ENCODE data around the gene RALGPS1.

Gene RALGPS1

DNA sequence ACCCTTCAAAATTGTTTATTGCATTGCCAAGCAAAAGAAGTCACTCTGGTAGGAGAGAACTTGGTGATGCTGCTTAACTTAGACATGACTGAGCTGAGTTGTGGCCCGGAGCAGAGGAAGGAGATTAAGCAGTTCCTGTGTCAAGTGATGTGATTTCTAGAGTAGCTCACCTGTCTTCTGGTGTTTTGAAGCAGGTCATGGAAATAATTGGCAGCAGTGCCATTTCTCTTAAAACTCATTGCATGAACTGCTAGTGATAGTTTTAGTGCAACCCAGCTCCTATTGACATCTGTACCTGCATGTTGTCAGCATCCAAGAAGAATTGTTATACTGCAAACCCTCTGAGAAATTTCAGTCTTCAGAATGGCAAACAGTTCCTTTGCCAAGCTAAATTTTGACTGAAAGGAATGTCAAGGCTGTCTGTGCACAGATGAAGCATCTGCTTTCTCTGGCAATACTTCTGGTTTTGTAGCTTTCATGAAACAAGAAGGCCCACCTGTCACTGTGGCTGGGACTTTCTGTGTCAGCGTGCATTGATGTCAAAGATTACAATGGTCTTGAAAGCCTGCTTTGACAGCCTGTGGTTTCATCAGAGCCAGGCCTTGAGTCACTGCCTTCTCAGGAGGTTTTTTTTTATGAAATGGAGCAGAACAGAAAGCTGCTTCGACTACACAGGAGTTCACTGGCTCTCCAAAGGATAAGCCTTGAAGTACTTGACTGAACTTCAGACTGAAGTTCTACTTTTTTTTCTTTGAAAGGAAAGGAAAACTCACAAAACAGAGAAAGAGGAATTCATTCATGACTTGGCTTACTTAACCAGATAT, 90.6 kb downstream of the RALGPS1 start:
- ChIA-PET POLR2A (no interaction called here), CTCF (no interaction called here)
- DNase-seq (ENCODE audit: extremely low spot score) = no peak
- TF ChIP-seq FOXA1 (IDR thresholded peaks at IDR 0.05) (no peak), HDGF (IDR thresholded peaks at IDR 0.05; ENCODE audit: borderline replicate concordance) (no peak), SP1 (IDR thresholded peaks at IDR 0.05) (no peak), FOXM1 (IDR thresholded peaks at IDR 0.05; ENCODE audit: borderline replicate concordance) (no peak), SUZ12 (IDR thresholded peaks at IDR 0.05) (no peak), CTBP1 (IDR thresholded peaks at IDR 0.05; ENCODE audit: borderline replicate concordance) (no peak), TARDBP (IDR thresholded peaks at IDR 0.05) (no peak), BHLHE40 (IDR thresholded peaks at IDR 0.05; ENCODE audit: borderline replicate concordance) (no peak)
- TF ChIP-seq, protein P1, sequence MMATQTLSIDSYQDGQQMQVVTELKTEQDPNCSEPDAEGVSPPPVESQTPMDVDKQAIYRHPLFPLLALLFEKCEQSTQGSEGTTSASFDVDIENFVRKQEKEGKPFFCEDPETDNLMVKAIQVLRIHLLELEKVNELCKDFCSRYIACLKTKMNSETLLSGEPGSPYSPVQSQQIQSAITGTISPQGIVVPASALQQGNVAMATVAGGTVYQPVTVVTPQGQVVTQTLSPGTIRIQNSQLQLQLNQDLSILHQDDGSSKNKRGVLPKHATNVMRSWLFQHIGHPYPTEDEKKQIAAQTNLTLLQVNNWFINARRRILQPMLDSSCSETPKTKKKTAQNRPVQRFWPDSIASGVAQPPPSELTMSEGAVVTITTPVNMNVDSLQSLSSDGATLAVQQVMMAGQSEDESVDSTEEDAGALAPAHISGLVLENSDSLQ (IDR thresholded peaks at IDR 0.05) = no peak

DNA sequence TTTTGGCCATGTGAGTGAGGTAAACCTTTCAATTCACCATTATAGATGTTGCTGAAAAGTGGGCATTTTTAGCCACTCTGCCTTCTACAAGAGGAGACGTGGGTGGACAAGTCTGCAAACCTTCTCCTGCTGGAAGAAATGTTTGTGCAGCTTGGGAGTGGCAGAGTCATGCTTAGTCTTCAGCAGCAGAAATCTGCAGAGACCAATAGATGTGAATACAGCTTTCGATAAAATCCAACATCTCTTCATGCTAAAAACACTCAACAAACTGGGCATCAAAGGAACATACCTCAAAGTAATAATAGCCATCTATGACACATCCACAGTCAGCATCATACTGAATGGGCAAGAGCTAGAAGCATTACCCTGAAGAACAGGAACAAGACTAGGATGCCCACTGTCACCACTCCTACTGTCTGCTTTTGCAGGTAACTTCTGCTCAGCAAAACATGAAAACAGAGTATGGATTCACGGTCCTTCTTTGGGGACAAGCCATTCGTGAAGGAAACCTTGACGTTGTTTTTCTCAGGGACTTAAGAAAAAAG, 91.3 kb downstream of the RALGPS1 start:
- TF ChIP-seq SP1 (IDR thresholded peaks at IDR 0.05) = no peak
- no peak for TF ChIP-seq ELF4 (IDR thresholded peaks at IDR 0.05)
- TF ChIP-seq ZNF384 (IDR thresholded peaks at IDR 0.05) = no peak
- TF ChIP-seq L3MBTL2 (conservative IDR thresholded peaks at IDR 0.05) = no peak
- TF ChIP-seq BHLHE40 (IDR thresholded peaks at IDR 0.05; ENCODE audit: borderline replicate concordance) = no peak
- no peak for TF ChIP-seq ARNT (IDR thresholded peaks at IDR 0.05)
- TF ChIP-seq CTBP1 (IDR thresholded peaks at IDR 0.05; ENCODE audit: borderline replicate concordance) = no peak
- TF ChIP-seq FOXK2 (IDR thresholded peaks at IDR 0.05) = no peak
- TF ChIP-seq SUZ12 (IDR thresholded peaks at IDR 0.05) = no peak
- TF ChIP-seq LEF1 (IDR thresholded peaks at IDR 0.05; ENCODE audit: borderline replicate concordance) = no peak
- TF ChIP-seq, protein P1 (IDR thresholded peaks at IDR 0.05) = no peak
- TF ChIP-seq HDGF (IDR thresholded peaks at IDR 0.05; ENCODE audit: borderline replicate concordance) = no peak
- TF ChIP-seq FOXA1 (IDR thresholded peaks at IDR 0.05) = no peak
- TF ChIP-seq TARDBP (IDR thresholded peaks at IDR 0.05) = no peak
- no peak for TF ChIP-seq NFRKB (IDR thresholded peaks at IDR 0.05)
- no peak for TF ChIP-seq FOXM1 (IDR thresholded peaks at IDR 0.05; ENCODE audit: borderline replicate concordance)
- ChIA-PET POLR2A (no interaction called here), CTCF (no interaction called here)
- no peak for DNase-seq (ENCODE audit: extremely low spot score)

DNA sequence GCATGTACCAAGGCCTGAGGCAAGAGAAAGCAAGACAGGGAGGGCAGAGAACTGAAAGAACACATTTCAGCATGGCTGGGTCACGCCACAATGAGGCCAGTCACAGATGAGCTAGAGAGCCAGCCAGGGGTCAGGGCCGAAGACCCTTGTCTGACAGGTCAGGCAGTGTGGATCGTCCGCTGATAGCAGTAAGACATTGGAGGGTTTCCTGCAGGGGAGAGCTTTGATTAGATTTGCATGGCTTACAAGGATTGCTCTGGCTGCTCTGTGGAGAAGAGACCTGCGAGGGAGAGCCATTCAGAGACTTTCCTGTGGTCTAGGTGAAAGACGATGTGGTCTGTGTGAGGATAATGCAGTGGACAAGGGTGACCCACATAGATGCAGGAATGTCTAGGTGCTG, 93.1 kb downstream of the RALGPS1 start:
- DNase-seq (ENCODE audit: extremely low spot score) = no peak
- CTCF ChIA-PET = no interaction called here
- POLR2A ChIA-PET = no interaction called here
- TF ChIP-seq SUZ12 (IDR thresholded peaks at IDR 0.05) (no peak), CTBP1 (IDR thresholded peaks at IDR 0.05; ENCODE audit: borderline replicate concordance) (no peak), FOXA1 (IDR thresholded peaks at IDR 0.05) (no peak), HDGF (IDR thresholded peaks at IDR 0.05; ENCODE audit: borderline replicate concordance) (no peak), ARNT (IDR thresholded peaks at IDR 0.05) (no peak), ZNF384 (IDR thresholded peaks at IDR 0.05) (no peak), ELF4 (IDR thresholded peaks at IDR 0.05) (no peak), FOXK2 (IDR thresholded peaks at IDR 0.05) (no peak), BHLHE40 (IDR thresholded peaks at IDR 0.05; ENCODE audit: borderline replicate concordance) (no peak), L3MBTL2 (conservative IDR thresholded peaks at IDR 0.05) (no peak), TARDBP (IDR thresholded peaks at IDR 0.05) (no peak)
- TF ChIP-seq, protein P1 (IDR thresholded peaks at IDR 0.05) = no peak

DNA sequence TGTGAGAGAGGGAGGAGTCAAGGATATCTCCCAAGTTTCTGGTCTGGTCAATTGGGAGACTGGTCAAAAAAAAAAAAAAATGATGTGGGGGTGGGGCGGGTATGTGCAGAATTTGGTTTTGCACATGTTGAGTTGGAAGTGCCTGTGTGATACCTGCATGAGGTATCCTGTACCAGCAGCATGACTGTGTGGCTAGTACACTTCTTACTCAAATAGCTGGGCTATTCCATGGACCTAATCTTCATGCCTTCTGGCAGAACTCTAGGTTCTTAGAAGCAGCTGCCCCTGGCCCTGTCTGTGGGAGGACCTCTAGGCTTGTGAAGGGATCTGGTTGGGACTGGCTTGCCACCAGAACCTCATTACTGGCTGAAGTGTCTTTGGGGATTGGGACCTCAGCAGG, 93.5 kb downstream of the RALGPS1 start:
- no peak for TF ChIP-seq FOXA1 (IDR thresholded peaks at IDR 0.05)
- no peak for TF ChIP-seq CTBP1 (IDR thresholded peaks at IDR 0.05; ENCODE audit: borderline replicate concordance)
- no peak for TF ChIP-seq ZNF384 (IDR thresholded peaks at IDR 0.05)
- no peak for TF ChIP-seq ARNT (IDR thresholded peaks at IDR 0.05)
- no peak for TF ChIP-seq L3MBTL2 (conservative IDR thresholded peaks at IDR 0.05)
- TF ChIP-seq FOXK2 (IDR thresholded peaks at IDR 0.05) = no peak
- TF ChIP-seq TARDBP (IDR thresholded peaks at IDR 0.05) = no peak
- TF ChIP-seq FOXM1 (IDR thresholded peaks at IDR 0.05; ENCODE audit: borderline replicate concordance) = no peak
- TF ChIP-seq, protein P1 (IDR thresholded peaks at IDR 0.05) = no peak
- TF ChIP-seq LEF1 (IDR thresholded peaks at IDR 0.05; ENCODE audit: borderline replicate concordance) = no peak
- TF ChIP-seq SP1 (IDR thresholded peaks at IDR 0.05) = no peak
- TF ChIP-seq HDGF (IDR thresholded peaks at IDR 0.05; ENCODE audit: borderline replicate concordance) = no peak
- no peak for TF ChIP-seq ELF4 (IDR thresholded peaks at IDR 0.05)
- TF ChIP-seq NFRKB (IDR thresholded peaks at IDR 0.05) = no peak
- TF ChIP-seq SUZ12 (IDR thresholded peaks at IDR 0.05) = no peak
- no peak for TF ChIP-seq BHLHE40 (IDR thresholded peaks at IDR 0.05; ENCODE audit: borderline replicate concordance)
- ChIA-PET POLR2A (no interaction called here), CTCF (no interaction called here)
- no peak for DNase-seq (ENCODE audit: extremely low spot score)

DNA sequence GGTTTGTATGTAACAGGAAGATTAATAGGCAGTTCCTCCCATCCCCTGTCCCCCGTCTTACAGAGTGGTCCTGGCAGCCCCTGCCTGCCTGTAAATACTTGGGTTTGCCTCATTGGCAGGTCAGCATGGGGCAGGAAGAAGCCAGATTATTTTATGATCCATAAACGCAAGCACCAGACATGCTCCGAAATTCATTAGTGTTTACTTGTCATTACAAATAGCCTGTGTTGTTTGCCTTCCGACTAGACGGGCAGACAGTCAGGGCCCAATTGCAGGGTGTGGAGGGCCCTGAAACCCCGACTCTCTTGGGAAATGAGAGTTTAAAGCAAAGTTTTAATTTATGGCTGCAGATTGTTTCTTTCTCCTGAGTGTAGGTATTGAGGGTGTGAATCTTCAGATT, 97.2 kb downstream of the RALGPS1 start:
- TF ChIP-seq ZNF384 (IDR thresholded peaks at IDR 0.05) (no peak), LEF1 (IDR thresholded peaks at IDR 0.05; ENCODE audit: borderline replicate concordance) (no peak), L3MBTL2 (conservative IDR thresholded peaks at IDR 0.05) (no peak), FOXA1 (IDR thresholded peaks at IDR 0.05) (no peak)
- POLR2A ChIA-PET = no interaction called here

More for the DNA sequence above, 97.2 kb downstream of the RALGPS1 start:
- CTCF ChIA-PET = no interaction called here
- DNase-seq (ENCODE audit: extremely low spot score) = no peak

Measured in HEK293T (cell line).